G401.6 (cell line): ENCODE results near the gene MIR17HG.

Experiments
- FAIRE-seq: peaks from 2 replicates; lab custom pipeline; 2012; peaks lifted over from hg19 to GRCh38; lab: Jason Lieb, UNC

MIR17HG gene

GRCh38 chr13:91368676-91369440 is 21.4 kb downstream of the MIR17HG start:
- FAIRE-seq = no peak

DNA sequence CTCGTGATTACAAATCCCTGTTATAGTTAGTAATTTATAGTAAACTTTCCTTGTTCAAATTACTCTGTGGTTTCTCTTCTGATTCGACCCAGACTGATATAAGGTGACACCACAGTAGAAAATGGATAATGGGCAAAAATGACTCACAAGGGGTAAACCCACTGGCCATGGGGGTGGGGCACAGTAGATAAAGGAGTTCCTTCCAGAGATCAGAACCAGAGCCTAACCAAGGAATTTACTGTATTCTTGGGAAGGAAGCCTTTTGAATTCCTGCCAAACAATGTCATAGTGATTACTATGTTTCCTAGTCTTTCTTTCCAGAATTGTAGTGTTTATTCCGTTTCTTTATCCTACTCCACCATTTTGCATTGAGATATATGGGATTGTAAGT is 21.9 kb downstream of the MIR17HG start:
- no peak for FAIRE-seq

GRCh38 chr13:91370501-91370900 is 23.0 kb downstream of the MIR17HG start:
- FAIRE-seq = no peak

DNA sequence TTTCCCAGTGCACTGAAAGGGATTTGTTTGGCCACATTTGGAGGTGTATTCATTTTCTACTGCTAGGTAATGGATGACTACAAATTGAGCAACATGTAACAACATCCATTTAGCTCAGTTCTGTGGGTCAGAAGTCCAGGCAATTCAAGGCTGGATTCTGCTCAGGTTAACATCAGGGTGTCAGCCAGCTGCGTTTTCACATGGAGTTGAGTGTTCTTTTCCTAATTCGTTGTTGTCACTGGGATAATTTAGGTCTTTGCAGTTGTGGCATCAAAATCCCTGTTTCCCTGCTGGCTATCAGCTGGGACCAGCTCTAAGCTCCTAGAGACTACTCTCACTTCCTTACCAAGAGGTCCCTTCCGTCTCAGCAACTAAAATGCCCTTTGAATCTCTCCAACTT is 25.4 kb downstream of the MIR17HG start:
- no peak for FAIRE-seq

DNA sequence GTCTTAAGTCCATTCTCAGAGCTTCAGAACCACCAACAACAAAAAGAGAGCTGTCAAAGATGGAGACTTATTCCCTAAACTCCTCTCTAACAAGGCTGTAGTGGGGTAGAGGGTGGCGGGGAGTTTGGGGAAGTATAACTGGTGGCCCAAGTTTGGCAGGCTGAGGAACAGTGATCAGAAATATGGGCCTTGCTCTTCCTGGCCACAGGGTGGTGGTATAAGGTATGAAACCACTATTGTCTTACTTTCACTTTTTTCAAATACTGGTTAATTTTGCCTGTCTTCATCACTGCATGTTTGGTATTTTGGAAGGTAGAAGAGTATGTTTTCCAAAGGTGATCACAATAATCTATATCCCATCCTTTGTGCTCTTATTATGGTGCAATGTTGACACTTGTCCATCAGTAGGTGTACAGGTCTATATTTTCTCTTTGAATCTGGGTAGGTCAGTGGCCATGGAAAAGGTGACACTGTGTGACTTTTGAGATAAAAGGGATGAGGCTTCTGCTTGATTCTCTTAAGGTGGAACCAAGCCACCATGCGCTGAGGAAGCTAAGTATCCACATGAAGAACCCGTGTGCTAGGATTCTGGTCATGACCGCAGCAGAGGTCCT is 27.7 kb downstream of the MIR17HG start:
- no peak for FAIRE-seq

GRCh38 chr13:91381371-91381770 is 33.9 kb downstream of the MIR17HG start:
- peak; percentile 63 for FAIRE-seq

GRCh38 chr13:91383836-91384235 is 36.3 kb downstream of the MIR17HG start:
- FAIRE-seq = no peak

- FAIRE-seq = no peak
These were observed 37.4 kb downstream of the MIR17HG start for GRCh38 chr13:91384896-91385295.

GRCh38 chr13:91389186-91389585 is 41.7 kb downstream of the MIR17HG start:
- no peak for FAIRE-seq

DNA sequence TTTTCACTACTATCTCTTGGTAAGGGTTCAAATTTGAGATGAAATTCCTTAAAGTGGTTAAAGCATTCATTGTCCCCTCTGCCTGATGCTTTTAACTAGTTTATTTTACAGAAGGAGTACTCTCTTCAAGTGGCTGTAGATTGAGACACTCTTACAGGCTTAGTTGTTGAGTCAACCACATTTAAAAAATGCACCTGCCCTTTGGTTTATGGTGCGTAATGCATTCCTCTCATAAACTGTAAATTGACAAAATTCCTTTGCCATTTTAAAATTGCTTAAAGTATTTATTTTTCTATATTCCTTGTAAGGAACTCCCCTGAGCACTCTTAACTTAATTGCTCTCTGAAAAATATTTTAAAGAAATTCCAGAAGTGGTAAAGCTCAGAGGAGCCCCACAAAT is 50.1 kb downstream of the MIR17HG start:
- no peak for FAIRE-seq

DNA sequence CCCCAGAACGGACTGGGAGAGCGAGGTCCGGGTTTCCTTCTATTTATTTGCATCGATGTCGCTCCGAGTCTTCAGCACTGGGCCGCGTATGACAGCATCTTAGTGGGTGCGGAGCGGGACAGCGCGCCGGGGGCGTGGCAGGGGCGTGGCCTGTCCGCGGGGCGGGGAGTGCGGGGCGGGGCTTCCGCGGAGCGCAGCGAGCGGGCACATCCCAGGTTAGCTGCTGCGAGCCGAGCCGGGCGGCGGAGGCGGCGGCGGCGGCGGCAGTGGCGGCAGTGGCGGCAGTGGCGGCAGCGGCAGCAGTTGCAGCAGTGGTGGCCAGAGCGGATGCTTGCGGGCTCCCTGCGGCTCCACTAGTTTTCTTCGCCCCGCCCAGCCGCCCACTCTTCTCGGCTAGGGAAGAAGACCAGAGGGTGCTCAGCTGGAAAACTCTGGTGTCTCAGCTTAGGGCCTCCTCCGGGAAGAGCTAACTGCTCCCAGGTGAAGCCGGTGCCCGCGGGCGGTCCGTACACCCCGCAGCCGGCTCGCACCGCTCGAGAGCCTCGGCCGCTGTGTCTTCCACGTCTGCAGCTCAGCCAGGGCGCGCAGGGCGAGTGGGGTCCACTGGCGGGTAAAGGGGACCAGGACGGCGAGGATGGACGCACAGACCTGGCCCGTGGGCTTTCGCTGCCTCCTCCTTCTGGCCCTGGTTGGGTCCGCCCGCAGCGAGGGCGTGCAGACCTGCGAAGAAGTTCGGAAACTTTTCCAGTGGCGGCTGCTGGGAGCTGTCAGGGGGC is 51.1 kb downstream of the MIR17HG start, which contains the start of gene GPC5:
GPC5 (plus strand) TSS at position 209 of the 776 bp plus-strand sequence.
- no peak for FAIRE-seq

DNA sequence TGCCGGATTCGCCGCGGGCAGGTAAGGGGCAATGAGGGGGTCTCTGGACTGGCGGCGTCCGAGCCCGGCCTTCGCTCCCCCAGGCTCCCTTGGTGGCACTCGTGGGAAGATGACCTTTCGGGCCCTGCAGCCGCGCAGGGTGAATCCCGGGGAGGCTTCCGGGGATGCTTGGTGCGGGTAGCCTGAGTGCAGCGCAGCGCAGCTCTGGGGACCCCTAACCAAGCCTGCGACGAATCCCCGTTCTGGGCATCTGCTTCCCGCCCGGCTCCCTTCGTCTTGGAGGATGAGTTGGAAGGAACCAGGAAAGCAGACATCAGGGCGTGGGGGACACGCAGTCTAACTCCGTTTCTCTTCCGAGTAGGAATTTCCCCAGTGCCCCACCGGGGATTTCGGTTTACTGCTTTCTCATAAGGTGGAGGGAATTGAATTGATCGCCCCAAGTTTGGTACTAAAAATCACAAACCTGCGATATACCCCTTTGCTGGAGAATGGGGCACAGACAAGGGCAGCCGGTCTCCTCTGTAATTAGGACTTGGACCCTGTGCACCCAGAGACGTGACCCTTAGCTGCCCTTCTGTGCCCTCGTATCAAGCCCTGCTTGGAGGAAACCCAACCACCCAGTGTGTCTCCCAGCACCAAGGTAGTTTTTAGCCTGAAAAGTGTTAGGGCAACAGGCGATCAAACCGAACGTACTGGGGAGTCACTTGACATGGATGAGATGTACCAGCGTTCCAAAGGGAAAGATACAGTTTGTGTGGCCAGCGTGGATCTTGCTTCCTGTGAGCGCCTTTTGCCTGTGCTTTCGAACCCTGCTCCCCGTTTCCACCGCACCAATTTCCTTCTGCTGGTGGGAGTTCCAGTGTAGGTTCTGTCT is 51.9 kb downstream of the MIR17HG start:
- FAIRE-seq = no peak

GRCh38 chr13:91400063-91400399 is 52.5 kb downstream of the MIR17HG start:
- FAIRE-seq = no peak

DNA sequence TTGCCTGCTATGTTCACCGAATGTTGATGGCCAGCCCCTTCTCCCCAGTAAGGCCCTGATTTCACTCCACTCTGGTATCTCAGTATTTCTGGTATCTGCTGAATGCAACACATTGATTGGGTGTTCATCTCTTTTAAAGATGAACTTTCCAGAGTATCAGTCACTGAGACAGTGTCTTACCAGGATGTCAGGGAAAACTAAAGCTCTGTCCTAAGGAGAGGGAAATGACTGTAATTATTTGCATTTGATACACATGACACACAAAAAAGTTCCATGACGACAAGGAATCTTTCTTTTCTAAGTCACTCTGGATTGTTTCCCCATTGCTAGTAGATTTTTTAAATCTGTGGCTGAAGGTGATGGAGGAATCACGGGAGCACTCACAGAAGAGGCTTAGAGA is 53.2 kb downstream of the MIR17HG start:
- no peak for FAIRE-seq

- no peak for FAIRE-seq
These were observed 54.4 kb downstream of the MIR17HG start for GRCh38 chr13:91401920-91402319.
